ENCODE data around the gene CD93. TPM values are rescaled to one million over a fixed set of nuclear protein-coding genes. Genes with fewer than 3 reads are reported as not detected.

CD93 gene
- polyA plus RNA-seq, 1 donor from 2014 or later, result not detected

DNA sequence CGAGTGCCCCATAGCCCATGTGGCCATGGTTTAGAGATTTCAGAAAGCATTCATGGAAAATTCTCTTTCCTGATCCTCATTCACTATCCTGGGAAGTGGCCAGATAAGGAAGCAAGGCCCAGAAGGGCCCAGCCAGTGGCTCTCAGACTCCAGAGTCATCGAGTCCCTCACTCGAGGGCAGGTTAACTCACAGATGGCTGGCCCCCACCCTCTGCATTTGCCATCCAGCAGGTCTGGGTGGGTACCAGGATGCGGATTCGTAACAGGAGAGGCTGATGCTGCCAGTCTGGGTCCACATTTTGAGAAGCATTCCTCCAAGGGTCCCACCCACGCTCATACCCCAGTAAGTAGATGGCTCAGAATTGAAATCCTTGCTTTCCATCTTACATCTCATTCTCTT is 54.8 kb downstream of the CD93 start:
- peaks cover 32% of the 10 kb centered on the region for H3K27me3 ChIP-seq (ENCODE audit: insufficient read depth, low read depth, low read length)
- no peaks in the 10 kb centered on the region for H3K79me2 ChIP-seq (replicated peaks; ENCODE audit: insufficient read depth, low read length)
- H3K4me3 ChIP-seq (ENCODE audit: low read length), result no peak overlapping the region
- H3K27ac ChIP-seq (ENCODE audit: low read length), result no peak overlapping the region
- H4K20me1 ChIP-seq (ENCODE audit: insufficient read depth), result no peaks in the 10 kb centered on the region
- H3K9me2 ChIP-seq (ENCODE audit: insufficient read depth, low read length), result no peaks in the 10 kb centered on the region
- no peak overlapping the region for H3K9ac ChIP-seq (ENCODE audit: low read length)
- no peaks in the 10 kb centered on the region for H3K9me3 ChIP-seq (ENCODE audit: low read length)
- no peak for TF ChIP-seq MXI1 (conservative IDR thresholded peaks at IDR 0.05; ENCODE audit: poor library complexity, severe bottlenecking)
- no peak for TF ChIP-seq POLR2AphosphoS5 (IDR thresholded peaks at IDR 0.05)
- no peak for TF ChIP-seq CTCF (IDR thresholded peaks at IDR 0.05; ENCODE audit: poor library complexity, severe bottlenecking)
- no peak for TF ChIP-seq SMC3 (conservative IDR thresholded peaks at IDR 0.05; ENCODE audit: poor library complexity)
- TF ChIP-seq EP300 (conservative IDR thresholded peaks at IDR 0.05; ENCODE audit: poor library complexity, severe bottlenecking), result no peak
- TF ChIP-seq RAD21 (conservative IDR thresholded peaks at IDR 0.05), result no peak
- no peak overlapping the region for H3K4me2 ChIP-seq (ENCODE audit: low read length)
- H2AFZ ChIP-seq (ENCODE audit: low read depth, low read length), result no peak overlapping the region
- H3K36me3 ChIP-seq (ENCODE audit: insufficient read depth, low read length), result no peaks in the 10 kb centered on the region
- H3F3A ChIP-seq (ENCODE audit: insufficient read depth, low read length, poor library complexity, severe bottlenecking), result peaks cover 7% of the 10 kb centered on the region

Other genes with a start within 250 kb of the CD93 start
- not detected in 2 replicates for gene SSTR4, start 51.0 kb downstream of the CD93 start, polyA plus RNA-seq
- gene THBD, start 36.7 kb downstream of the CD93 start, polyA plus RNA-seq, result not detected in 2 replicates

Data from neural cell (in vitro differentiated cells).